Measurements from ENCODE around the gene PPP2R5D.

The PPP2R5D gene

DNA sequence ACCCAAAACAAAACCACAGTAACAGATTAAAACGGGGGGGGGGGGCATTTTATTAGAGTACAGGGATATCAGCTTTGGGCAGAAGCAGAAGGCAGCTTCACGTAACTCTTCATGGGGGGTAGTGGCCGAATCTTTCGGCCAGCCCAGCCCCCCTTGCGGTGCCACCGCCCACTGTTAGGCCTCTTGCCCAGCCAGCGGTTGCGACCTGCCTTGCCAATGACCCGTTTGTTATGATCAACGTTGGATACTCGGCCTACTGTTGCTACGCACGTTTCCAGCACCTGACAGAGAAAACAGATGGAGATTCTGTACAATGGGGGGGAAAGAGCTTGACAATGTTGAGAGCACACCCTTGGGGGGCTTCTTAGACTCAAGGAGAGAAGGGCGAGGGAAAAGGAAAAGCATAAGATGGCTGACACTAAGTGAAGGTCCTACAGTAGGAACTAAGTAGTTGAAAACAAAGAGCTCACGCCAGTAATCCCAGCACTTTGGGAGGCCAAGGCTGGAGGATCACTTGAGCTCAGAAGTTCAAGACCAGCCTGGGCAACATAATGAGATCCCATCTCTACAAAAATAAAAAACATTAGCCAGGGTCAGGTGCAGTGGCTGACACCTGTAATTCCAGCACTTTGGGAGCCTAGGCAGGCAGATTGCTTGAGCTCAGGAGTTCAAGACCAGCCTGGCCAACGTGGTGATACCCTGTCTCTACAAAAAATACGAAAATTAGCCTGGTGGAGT is 70.0 kb downstream of the PPP2R5D start:
- Histone ChIP-seq H2BK12ac (ENCODE audit: low read length) (no peak overlapping the region), H3K27me3 (ENCODE audit: control insufficient read depth in 3 of 3, insufficient read depth in 3 of 3, low read depth in 1 of 3, low read length in 3 of 3) (no peaks in the 10 kb centered on the region), H3K4me2 (ENCODE audit: insufficient read depth, low read length, poor library complexity, severe bottlenecking) (peak overlapping the region; percentile 41), H3K23ac (ENCODE audit: low read depth, low read length, poor library complexity) (no peak overlapping the region), H2BK15ac (ENCODE audit: low read length) (no peak overlapping the region), H3K4me1 (ENCODE audit: control insufficient read depth in 2 of 2, insufficient read depth in 1 of 2, low read depth in 1 of 2, low read length in 2 of 2) (peaks cover 9 to 10% of the 10 kb centered on the region in 2 donors), H2BK5ac (ENCODE audit: low read length) (no peak overlapping the region), H3K79me1 (ENCODE audit: low read depth, low read length) (peaks cover 10% of the 10 kb centered on the region), H3K27ac (replicated peaks; ENCODE audit: low read length) (no peak overlapping the region), H4K91ac (ENCODE audit: low read depth, low read length, poor library complexity) (no peak overlapping the region), H3K14ac (ENCODE audit: low read length) (no peak overlapping the region), H3K9me3 (replicated peaks in 1 of 2; ENCODE audit: control insufficient read depth in 2 of 2, insufficient read depth in 1 of 2, low read depth in 1 of 2, low read length in 2 of 2) (no peaks in the 10 kb centered on the region), H3K18ac (ENCODE audit: low read length) (no peak overlapping the region), H3K9ac (ENCODE audit: low read depth, low read length, poor library complexity) (no peak overlapping the region), H2BK120ac (ENCODE audit: low read depth, low read length) (no peak overlapping the region), H3K36me3 (replicated peaks in 1 of 2; ENCODE audit: control insufficient read depth in 2 of 2, insufficient read depth in 2 of 2, low read length in 2 of 2) (peaks cover 25 to 59% of the 10 kb centered on the region in 2 donors), H4K8ac (ENCODE audit: low read depth, low read length) (no peak overlapping the region), H3K4me3 (ENCODE audit: low read length in 2 of 2) (peak overlapping the region in 1 of 2 donors; percentile 87), H2AK5ac (ENCODE audit: low read depth, low read length) (no peak overlapping the region), H3K4ac (ENCODE audit: low read length) (no peak overlapping the region), H2AFZ (ENCODE audit: low read length) (peak overlapping the region; percentile 86)
- WGBS, 2 donors (ENCODE audit: extremely low coverage in 2 of 2, insufficient read length in 2 of 2, insufficient replicate concordance in 1 of 2), result no CpG with 5 or more reads among the region's 17 CpGs
- DNase-seq (ENCODE audit: low spot score), result no peak

DNA sequence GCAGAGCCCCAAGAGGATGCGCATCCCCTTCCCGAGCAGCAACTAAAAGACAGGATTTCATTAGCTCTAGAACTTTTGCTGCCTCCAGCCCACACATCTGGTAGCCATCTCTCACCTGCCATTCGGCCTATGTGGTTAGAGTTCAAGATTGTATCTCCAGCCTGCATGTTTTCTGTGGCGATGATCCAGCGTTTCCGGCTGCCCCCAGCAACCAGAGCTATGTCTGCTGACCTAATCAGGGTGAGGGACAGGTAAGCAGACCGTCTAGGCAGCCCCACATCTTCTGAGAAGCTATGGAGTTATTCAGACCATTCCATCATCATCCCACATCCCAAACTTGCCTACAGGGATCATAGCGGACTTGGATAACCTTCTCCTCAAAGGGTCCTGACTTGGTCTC is 71.6 kb downstream of the PPP2R5D start:
- WGBS, 2 donors (ENCODE audit: extremely low coverage in 2 of 2, insufficient read length in 2 of 2, insufficient replicate concordance in 1 of 2), result no CpG with 5 or more reads among the region's 8 CpGs

DNA sequence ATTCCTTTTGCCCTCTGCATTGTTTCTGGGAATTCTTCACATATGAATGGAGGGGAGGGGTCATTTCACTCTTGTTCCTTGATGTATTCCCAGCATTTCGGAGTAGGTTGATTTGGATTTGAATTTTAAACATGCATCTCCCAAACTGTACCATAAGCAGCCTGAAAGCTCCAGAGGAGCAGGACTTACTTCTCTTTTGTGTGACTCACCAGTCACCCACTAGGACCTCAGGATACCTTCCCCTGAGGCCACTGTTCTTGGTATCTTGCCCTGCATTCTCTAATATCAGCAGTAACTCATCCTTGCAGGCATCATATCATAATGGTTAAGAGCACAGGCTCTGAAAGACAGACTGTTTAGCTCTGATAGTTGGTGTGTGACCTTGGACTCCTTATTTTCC is 74.2 kb downstream of the PPP2R5D start:
- Histone ChIP-seq H3K79me1 (ENCODE audit: low read depth, low read length) (peaks cover 8% of the 10 kb centered on the region), H3K4me1 (ENCODE audit: control insufficient read depth in 2 of 2, insufficient read depth in 1 of 2, low read depth in 1 of 2, low read length in 2 of 2) (peaks cover 6 to 13% of the 10 kb centered on the region in 2 donors), H2AK5ac (ENCODE audit: low read depth, low read length) (no peak overlapping the region), H3K4ac (ENCODE audit: low read length) (no peak overlapping the region), H3K9me3 (replicated peaks in 1 of 2; ENCODE audit: control insufficient read depth in 2 of 2, insufficient read depth in 1 of 2, low read depth in 1 of 2, low read length in 2 of 2) (no peaks in the 10 kb centered on the region), H2AFZ (ENCODE audit: low read length) (no peak overlapping the region), H3K18ac (ENCODE audit: low read length) (no peak overlapping the region), H4K8ac (ENCODE audit: low read depth, low read length) (no peak overlapping the region), H3K27me3 (ENCODE audit: control insufficient read depth in 3 of 3, insufficient read depth in 3 of 3, low read depth in 1 of 3, low read length in 3 of 3) (no peaks in the 10 kb centered on the region), H2BK15ac (ENCODE audit: low read length) (no peak overlapping the region), H3K14ac (ENCODE audit: low read length) (no peak overlapping the region), H3K36me3 (replicated peaks in 1 of 2; ENCODE audit: control insufficient read depth in 2 of 2, insufficient read depth in 2 of 2, low read length in 2 of 2) (peaks cover 8 to 27% of the 10 kb centered on the region in 2 donors), H4K91ac (ENCODE audit: low read depth, low read length, poor library complexity) (no peak overlapping the region), H2BK12ac (ENCODE audit: low read length) (no peak overlapping the region), H3K23ac (ENCODE audit: low read depth, low read length, poor library complexity) (no peak overlapping the region), H3K27ac (replicated peaks; ENCODE audit: low read length) (no peak overlapping the region), H2BK120ac (ENCODE audit: low read depth, low read length) (no peak overlapping the region), H3K4me2 (ENCODE audit: insufficient read depth, low read length, poor library complexity, severe bottlenecking) (peak overlapping the region; percentile 55), H3K9ac (ENCODE audit: low read depth, low read length, poor library complexity) (no peak overlapping the region), H3K4me3 (ENCODE audit: low read length in 2 of 2) (peak overlapping the region; percentile 64 to 94), H2BK5ac (ENCODE audit: low read length) (no peak overlapping the region)
- no CpG with 5 or more reads among the region's 1 CpG for WGBS, 2 donors (ENCODE audit: extremely low coverage in 2 of 2, insufficient read length in 2 of 2, insufficient replicate concordance in 1 of 2)
- no peak for DNase-seq (ENCODE audit: low spot score)

More for the DNA sequence above, 71.6 kb downstream of the PPP2R5D start:
- Histone ChIP-seq H2BK15ac (ENCODE audit: low read length) (no peak overlapping the region), H2BK120ac (ENCODE audit: low read depth, low read length) (no peak overlapping the region), H2BK12ac (ENCODE audit: low read length) (no peak overlapping the region), H2AK5ac (ENCODE audit: low read depth, low read length) (no peak overlapping the region), H3K79me1 (ENCODE audit: low read depth, low read length) (peaks cover 10% of the 10 kb centered on the region), H3K9ac (ENCODE audit: low read depth, low read length, poor library complexity) (no peak overlapping the region), H3K4ac (ENCODE audit: low read length) (no peak overlapping the region), H4K91ac (ENCODE audit: low read depth, low read length, poor library complexity) (no peak overlapping the region), H3K9me3 (replicated peaks in 1 of 2; ENCODE audit: control insufficient read depth in 2 of 2, insufficient read depth in 1 of 2, low read depth in 1 of 2, low read length in 2 of 2) (no peaks in the 10 kb centered on the region), H4K8ac (ENCODE audit: low read depth, low read length) (no peak overlapping the region), H3K14ac (ENCODE audit: low read length) (no peak overlapping the region), H2AFZ (ENCODE audit: low read length) (no peak overlapping the region), H3K27me3 (ENCODE audit: control insufficient read depth in 3 of 3, insufficient read depth in 3 of 3, low read depth in 1 of 3, low read length in 3 of 3) (no peaks in the 10 kb centered on the region), H3K23ac (ENCODE audit: low read depth, low read length, poor library complexity) (no peak overlapping the region), H2BK5ac (ENCODE audit: low read length) (no peak overlapping the region), H3K4me1 (ENCODE audit: control insufficient read depth in 2 of 2, insufficient read depth in 1 of 2, low read depth in 1 of 2, low read length in 2 of 2) (peaks cover 12 to 14% of the 10 kb centered on the region in 2 donors), H3K4me2 (ENCODE audit: insufficient read depth, low read length, poor library complexity, severe bottlenecking) (no peak overlapping the region), H3K27ac (replicated peaks; ENCODE audit: low read length) (no peak overlapping the region), H3K36me3 (replicated peaks in 1 of 2; ENCODE audit: control insufficient read depth in 2 of 2, insufficient read depth in 2 of 2, low read length in 2 of 2) (peaks cover 14 to 43% of the 10 kb centered on the region in 2 donors), H3K18ac (ENCODE audit: low read length) (no peak overlapping the region), H3K4me3 (ENCODE audit: low read length in 2 of 2) (no peak overlapping the region)
- DNase-seq (ENCODE audit: low spot score), result no peak

DNA sequence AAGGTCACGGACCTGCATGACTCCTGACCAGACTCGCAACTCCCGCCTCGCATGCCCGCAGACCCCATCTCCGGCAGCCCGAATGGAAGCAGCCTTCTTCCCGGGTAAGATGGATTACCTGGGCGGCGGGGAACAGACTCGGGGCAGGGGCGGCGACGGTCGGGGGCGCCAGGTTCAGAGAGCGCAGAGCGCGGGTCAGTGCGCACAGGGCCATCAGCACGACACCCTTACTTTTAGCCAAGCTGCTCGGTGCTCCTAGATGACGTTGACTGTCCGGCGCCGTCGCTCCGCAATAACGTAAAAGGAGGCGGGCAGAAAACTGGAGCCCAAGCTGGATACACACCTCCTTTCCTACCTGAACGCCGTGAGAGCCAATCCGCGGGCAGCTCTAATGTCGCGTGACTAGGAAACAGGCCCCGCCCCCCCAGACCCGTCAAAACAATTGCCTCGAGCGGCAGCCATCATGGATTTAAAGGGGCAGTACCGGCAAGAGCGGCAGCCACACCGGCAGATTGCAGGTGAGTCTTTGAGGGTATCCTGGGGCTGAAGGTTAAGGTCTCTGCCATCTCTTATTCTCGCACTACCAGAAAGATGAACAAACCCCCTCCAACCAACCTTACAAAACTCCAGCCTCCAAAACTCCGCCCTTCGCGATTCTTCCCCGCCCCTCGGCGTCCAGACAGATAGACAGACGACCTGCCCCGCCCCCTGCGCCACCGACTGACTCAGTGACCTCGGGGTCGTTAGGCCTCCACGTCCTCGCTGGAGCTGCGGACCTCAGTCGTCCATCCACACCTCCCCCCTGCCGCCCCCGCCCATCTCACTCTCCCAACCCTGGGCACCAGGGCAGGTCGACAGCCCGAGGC is 75.0 kb downstream of the PPP2R5D start, which contains the start of the genes KLC4 and MRPL2:
Gene KLC4 (plus strand): TSS at position 464 of the 866 bp plus-strand sequence. CDS start 1,705 bp downstream, outside the sequence.
Gene MRPL2 (minus strand): TSS at position 267 of the 866 bp plus-strand sequence. CDS start 53 bp downstream, at position 214.
- Histone ChIP-seq H3K14ac (ENCODE audit: low read length) (no peak within 1 kb of the TSS), H2BK120ac (ENCODE audit: low read depth, low read length) (no peak within 1 kb of the TSS), H3K9ac (ENCODE audit: low read depth, low read length, poor library complexity) (peak within 1 kb of the TSS; percentile 88), H3K4ac (ENCODE audit: low read length) (no peak within 1 kb of the TSS), H3K79me1 (ENCODE audit: low read depth, low read length) (peaks cover 8% of the 10 kb centered on the region), H3K18ac (ENCODE audit: low read length) (peak within 1 kb of the TSS; percentile 90), H3K9me3 (replicated peaks in 1 of 2; ENCODE audit: control insufficient read depth in 2 of 2, insufficient read depth in 1 of 2, low read depth in 1 of 2, low read length in 2 of 2) (no peaks in the 10 kb centered on the region), H2AFZ (ENCODE audit: low read length) (peak within 1 kb of the TSS; percentile 88), H4K8ac (ENCODE audit: low read depth, low read length) (no peak within 1 kb of the TSS), H2BK15ac (ENCODE audit: low read length) (no peak within 1 kb of the TSS), H2BK12ac (ENCODE audit: low read length) (no peak within 1 kb of the TSS), H3K27me3 (ENCODE audit: control insufficient read depth in 3 of 3, insufficient read depth in 3 of 3, low read depth in 1 of 3, low read length in 3 of 3) (no peaks in the 10 kb centered on the region), H3K4me2 (ENCODE audit: insufficient read depth, low read length, poor library complexity, severe bottlenecking) (peak within 1 kb of the TSS; percentile 84), H3K23ac (ENCODE audit: low read depth, low read length, poor library complexity) (peak within 1 kb of the TSS; percentile 95), H4K91ac (ENCODE audit: low read depth, low read length, poor library complexity) (no peak within 1 kb of the TSS), H2AK5ac (ENCODE audit: low read depth, low read length) (no peak within 1 kb of the TSS), H3K36me3 (replicated peaks in 1 of 2; ENCODE audit: control insufficient read depth in 2 of 2, insufficient read depth in 2 of 2, low read length in 2 of 2) (peaks cover 7 to 27% of the 10 kb centered on the region in 2 donors), H2BK5ac (ENCODE audit: low read length) (no peak within 1 kb of the TSS), H3K27ac (replicated peaks; ENCODE audit: low read length) (peak within 1 kb of the TSS; percentile 62), H3K4me1 (ENCODE audit: control insufficient read depth in 2 of 2, insufficient read depth in 1 of 2, low read depth in 1 of 2, low read length in 2 of 2) (peaks cover 6 to 11% of the 10 kb centered on the region in 2 donors), H3K4me3 (ENCODE audit: low read length in 2 of 2) (peak within 1 kb of the TSS; percentile 64 to 94)
- peak; percentile 98 for DNase-seq (ENCODE audit: low spot score)
- no CpG with 5 or more reads among the region's 64 CpGs for WGBS, 2 donors (ENCODE audit: extremely low coverage in 2 of 2, insufficient read length in 2 of 2, insufficient replicate concordance in 1 of 2)

Data from neuronal stem cell (in vitro differentiated cells).